Keratinocyte (primary cell): ENCODE data around the gene CCND1. TPM values are rescaled to one million over a fixed set of nuclear protein-coding genes. Genes with fewer than 3 reads are reported as not detected.

Source experiments
- DNase-seq: peaks from one replicate; pipeline ENCODE4 v3.0.0-alpha.2; 2011; ENCODE audit warnings: low read depth, missing footprints, low spot score
- FAIRE-seq: peaks from 2 replicates; lab custom pipeline; 2011; peaks lifted over from hg19 to GRCh38; lab: Jason Lieb, UNC
- H2AFZ ChIP-seq: 2 replicates; pipeline ENCODE4 v1.6.0; 2012; ENCODE audit warnings: low read length, control low read depth, inconsistent platforms; ENCODE audit not compliant: control insufficient read depth
- H3K27ac ChIP-seq: 2 replicates; pipeline ENCODE4 v1.5.1; 2011; ENCODE audit warnings: low read length; ENCODE audit not compliant: control insufficient read depth, insufficient read depth
- H3K27me3 ChIP-seq: 3 replicates; pipeline ENCODE4 v1.6.0; 2011; ENCODE audit warnings: low read length; ENCODE audit not compliant: control insufficient read depth, insufficient read depth; ENCODE audit errors: extremely low read depth
- H3K36me3 ChIP-seq, 2 experiments: 2 replicates in 1 of 2; 3 replicates in 1 of 2; pipeline ENCODE4 v1.5.1; 2011; ENCODE audit warnings: low read length in 2 of 2, mild to moderate bottlenecking in 1 of 2; ENCODE audit not compliant: control insufficient read depth in 2 of 2, insufficient read depth in 2 of 2; ENCODE audit errors: extremely low read depth in 1 of 2
- H3K4me1 ChIP-seq: 3 replicates; pipeline ENCODE4 v1.5.1; 2011; ENCODE audit warnings: low read length; ENCODE audit not compliant: control insufficient read depth, insufficient read depth; ENCODE audit errors: extremely low read depth
- H3K4me2 ChIP-seq: 3 replicates; pipeline ENCODE4 v1.6.0; 2011; ENCODE audit warnings: low read depth, low read length; ENCODE audit not compliant: control insufficient read depth, insufficient read depth; ENCODE audit errors: extremely low read depth
- H3K4me3 ChIP-seq, 3 experiments: fragments of 200-600 bp in 1 of 3; sonication (generic) in 1 of 3; 2 replicates in 2 of 3; 3 replicates in 1 of 3; pipeline ENCODE4 v1.5.1; 2011 to 2016; ENCODE audit warnings: low read length in 3 of 3, mild to moderate bottlenecking in 3 of 3, control low read depth in 2 of 3, inconsistent platforms in 1 of 3, low read depth in 1 of 3, mixed read lengths in 1 of 3, mixed run types in 1 of 3, moderate library complexity in 1 of 3; ENCODE audit not compliant: control insufficient read depth in 2 of 3, insufficient read depth in 2 of 3; ENCODE audit errors: extremely low read depth in 1 of 3
- H3K79me2 ChIP-seq: 2 replicates; pipeline ENCODE4 v1.6.0; 2012; ENCODE audit warnings: low read length; ENCODE audit not compliant: control insufficient read depth, insufficient read depth
- H3K9ac ChIP-seq: 3 replicates; pipeline ENCODE4 v1.6.0; 2011; ENCODE audit warnings: low read length; ENCODE audit not compliant: control insufficient read depth, insufficient read depth; ENCODE audit errors: extremely low read depth
- H3K9me1 ChIP-seq: 3 replicates; pipeline ENCODE4 v1.6.0; 2011; ENCODE audit warnings: low read length; ENCODE audit not compliant: control insufficient read depth, insufficient read depth; ENCODE audit errors: extremely low read depth
- H3K9me3 ChIP-seq: 2 replicates; pipeline ENCODE4 v1.5.1; 2012; ENCODE audit warnings: low read depth, low read length; ENCODE audit not compliant: control insufficient read depth
- H4K20me1 ChIP-seq: 3 replicates; pipeline ENCODE4 v1.6.0; 2011; ENCODE audit warnings: low read length; ENCODE audit not compliant: control insufficient read depth, insufficient read depth; ENCODE audit errors: extremely low read depth
- EZH2 ChIP-seq: IDR thresholded peaks from one replicate; pipeline ENCODE4 v1.6.1; 2012; ENCODE audit warnings: inconsistent platforms, mild to moderate bottlenecking, low read length, moderate library complexity
- dilution Hi-C: fragments of 300-500 bp; cut with MboI; formaldehyde crosslinking; loops from one replicate; pipeline ENCODE4 v1.7.0; 2020; ENCODE audit warnings: low sequenced_read_pairs; ENCODE audit not compliant: extremely low pct_ligation_motif_present
- polyA plus RNA-seq, 5 experiments: library from polyadenylated mRNA; depleted of rRNA in 3 of 5; stranded (reverse) in 3 of 5; stranded (forward) in 1 of 5; unstranded in 1 of 5; fragments of >200 nt; gene quantifications; 1 replicate in 1 of 5; 2 replicates in 3 of 5; 3 replicates in 1 of 5; pipeline versions ENCODE4 v1.2.1 to v1.2.3, GENCODE V29; 2011 to 2012; ENCODE audit warnings: missing spikeins in 2 of 5, low read depth in 1 of 5, low replicate concordance in 1 of 5
- TF ChIP-seq, protein P1 (sequence below), 3 experiments: IDR thresholded peaks in 1 of 3; conservative IDR thresholded peaks in 1 of 3; optimal IDR thresholded peaks in 1 of 3; 2 replicates in 2 of 3; 3 replicates in 1 of 3; pipeline versions ENCODE3 to v1.5.1; 2011; ENCODE audit warnings: low read length in 3 of 3, mild to moderate bottlenecking in 3 of 3, moderate library complexity in 2 of 3, control low read depth in 1 of 3, inconsistent platforms in 1 of 3; ENCODE audit not compliant: insufficient read depth in 2 of 3; ENCODE audit errors: extremely low read depth in 1 of 3

CCND1 gene
- polyA plus RNA-seq, 1 donor (not counting 4 experiments of a cell fraction or from before 2014, with no cell fraction given): 124 TPM

DNA sequence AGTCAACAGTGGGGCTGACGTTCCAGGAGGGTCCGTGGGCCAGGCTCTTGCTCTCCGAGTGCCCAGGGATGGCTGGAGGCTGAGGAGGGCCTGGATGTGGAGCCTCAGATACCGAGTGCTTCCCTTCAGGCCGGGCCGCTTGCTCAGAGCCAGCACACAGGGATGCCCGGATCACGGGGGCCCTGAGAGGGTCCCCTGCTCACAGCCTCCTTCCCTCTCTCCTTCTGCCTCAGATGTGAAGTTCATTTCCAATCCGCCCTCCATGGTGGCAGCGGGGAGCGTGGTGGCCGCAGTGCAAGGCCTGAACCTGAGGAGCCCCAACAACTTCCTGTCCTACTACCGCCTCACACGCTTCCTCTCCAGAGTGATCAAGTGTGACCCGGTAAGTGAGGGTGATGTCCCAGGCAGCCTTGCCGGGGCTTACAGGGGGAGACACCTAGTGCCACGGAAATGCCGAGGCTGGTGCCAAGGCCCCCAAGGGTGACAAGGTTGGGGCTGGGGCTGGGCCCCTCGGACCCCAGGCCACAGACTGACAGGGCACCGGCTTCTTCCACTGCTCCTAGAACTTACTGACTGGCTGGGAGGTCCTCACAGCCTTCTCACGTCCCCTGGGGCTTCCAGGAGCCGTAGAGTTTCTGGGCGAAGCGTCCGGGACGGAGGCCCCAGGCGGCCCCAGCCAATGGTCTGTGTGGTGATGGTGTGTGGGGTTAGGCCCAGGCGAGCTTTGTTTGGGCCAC lies 7.0 kb downstream of the CCND1 start:
- H3K36me3 ChIP-seq: peaks cover 53 to 54% of the 10 kb centered on the region in 2 experiments
- H3K4me2 ChIP-seq: no peak overlapping the region
- H3K27me3 ChIP-seq: no peaks in the 10 kb centered on the region
- peaks cover 2% of the 10 kb centered on the region for H3K9me1 ChIP-seq
- H4K20me1 ChIP-seq: peaks cover 35% of the 10 kb centered on the region
- no peak for FAIRE-seq
- no peak for TF ChIP-seq EZH2
- TF ChIP-seq, protein P1, sequence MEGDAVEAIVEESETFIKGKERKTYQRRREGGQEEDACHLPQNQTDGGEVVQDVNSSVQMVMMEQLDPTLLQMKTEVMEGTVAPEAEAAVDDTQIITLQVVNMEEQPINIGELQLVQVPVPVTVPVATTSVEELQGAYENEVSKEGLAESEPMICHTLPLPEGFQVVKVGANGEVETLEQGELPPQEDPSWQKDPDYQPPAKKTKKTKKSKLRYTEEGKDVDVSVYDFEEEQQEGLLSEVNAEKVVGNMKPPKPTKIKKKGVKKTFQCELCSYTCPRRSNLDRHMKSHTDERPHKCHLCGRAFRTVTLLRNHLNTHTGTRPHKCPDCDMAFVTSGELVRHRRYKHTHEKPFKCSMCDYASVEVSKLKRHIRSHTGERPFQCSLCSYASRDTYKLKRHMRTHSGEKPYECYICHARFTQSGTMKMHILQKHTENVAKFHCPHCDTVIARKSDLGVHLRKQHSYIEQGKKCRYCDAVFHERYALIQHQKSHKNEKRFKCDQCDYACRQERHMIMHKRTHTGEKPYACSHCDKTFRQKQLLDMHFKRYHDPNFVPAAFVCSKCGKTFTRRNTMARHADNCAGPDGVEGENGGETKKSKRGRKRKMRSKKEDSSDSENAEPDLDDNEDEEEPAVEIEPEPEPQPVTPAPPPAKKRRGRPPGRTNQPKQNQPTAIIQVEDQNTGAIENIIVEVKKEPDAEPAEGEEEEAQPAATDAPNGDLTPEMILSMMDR (optimal IDR thresholded peaks at IDR 0.05 in 1 of 3, IDR thresholded peaks at IDR 0.05 in 1 of 3, conservative IDR thresholded peaks at IDR 0.05 in 1 of 3; ENCODE audit: extremely low read depth in 1 of 3, insufficient read depth in 2 of 3, low read length in 3 of 3): no peak
- H2AFZ ChIP-seq: no peak overlapping the region
- dilution Hi-C loops: no loop called here
- no peak overlapping the region for H3K9ac ChIP-seq
- no peak overlapping the region for H3K4me3 ChIP-seq
- no peak for DNase-seq
- H3K79me2 ChIP-seq: peaks cover 50% of the 10 kb centered on the region
- H3K4me1 ChIP-seq: peaks cover 9% of the 10 kb centered on the region
- H3K9me3 ChIP-seq: no peaks in the 10 kb centered on the region
- no peak overlapping the region for H3K27ac ChIP-seq

DNA sequence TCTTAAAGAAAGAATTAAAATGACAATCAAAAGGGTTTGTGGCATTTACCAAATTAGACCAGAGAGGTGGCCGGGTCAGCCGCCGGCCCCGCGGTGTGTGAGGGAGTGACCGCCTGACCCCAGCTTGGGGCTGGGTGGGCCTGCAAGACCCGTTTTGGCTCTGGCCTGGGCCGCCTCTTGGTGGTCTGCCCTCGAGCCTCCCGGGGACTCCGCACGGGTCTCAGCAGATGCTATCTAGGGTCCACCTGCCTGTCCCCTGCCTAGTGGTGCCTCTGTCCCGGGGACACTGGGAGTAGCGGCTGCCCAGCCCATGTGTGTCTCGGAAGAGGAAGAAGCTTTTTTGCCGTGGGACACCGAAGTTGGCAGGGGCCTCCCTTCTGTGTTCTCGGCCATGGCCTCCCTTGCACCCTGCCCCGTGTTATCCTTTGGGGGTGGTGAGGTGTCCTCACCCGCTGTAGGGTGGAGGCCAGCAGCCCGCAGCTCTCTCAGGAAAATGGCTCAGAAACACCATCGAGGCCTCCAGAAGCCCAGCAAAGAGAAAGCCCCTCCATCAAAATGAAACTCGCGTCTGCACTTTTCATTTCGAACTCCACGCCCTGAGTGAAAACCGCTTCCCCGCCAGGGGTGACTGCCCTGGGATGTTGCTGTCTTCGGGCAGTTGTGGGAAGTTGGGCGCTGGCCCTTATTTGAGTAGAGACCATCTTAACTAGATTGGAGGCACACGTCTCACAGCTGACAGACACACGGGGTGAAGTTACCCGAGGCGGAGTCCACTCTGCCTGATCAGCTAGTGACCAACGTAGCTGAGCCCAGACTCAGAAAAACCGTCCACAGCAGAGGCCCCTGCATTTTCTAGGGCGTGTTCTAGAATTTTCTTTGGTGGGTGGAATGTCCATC lies 8.0 kb downstream of the CCND1 start:
- Histone ChIP-seq H2AFZ (no peak overlapping the region), H3K79me2 (peaks cover 43% of the 10 kb centered on the region), H3K4me2 (no peak overlapping the region), H3K36me3 (peaks cover 51 to 52% of the 10 kb centered on the region in 2 experiments), H3K27me3 (no peaks in the 10 kb centered on the region), H3K9ac (no peak overlapping the region), H3K27ac (no peak overlapping the region), H3K9me1 (peaks cover 2% of the 10 kb centered on the region), H3K4me1 (peaks cover 3% of the 10 kb centered on the region), H4K20me1 (peaks cover 30% of the 10 kb centered on the region), H3K9me3 (no peaks in the 10 kb centered on the region), H3K4me3 (no peak overlapping the region)
- no peak for TF ChIP-seq EZH2
- TF ChIP-seq, protein P1 (optimal IDR thresholded peaks at IDR 0.05 in 1 of 3, IDR thresholded peaks at IDR 0.05 in 1 of 3, conservative IDR thresholded peaks at IDR 0.05 in 1 of 3; ENCODE audit: extremely low read depth in 1 of 3, insufficient read depth in 2 of 3, low read length in 3 of 3): no peak
- dilution Hi-C loops: no loop called here
- FAIRE-seq: no peak
- DNase-seq: no peak
